Retinal pigment epithelial cell (primary cell): ENCODE measurements around the gene CHD5.

Source experiments
- DNase-seq: peaks from one replicate; pipeline ENCODE4 v3.0.0-alpha.2; 2010; ENCODE audit warnings: low read depth
- H3K4me3 ChIP-seq: 2 replicates; pipeline ENCODE4 v1.5.1; 2011; ENCODE audit warnings: mild to moderate bottlenecking, low read length, control low read depth, moderate library complexity
- TF ChIP-seq, protein P1 (sequence below): conservative IDR thresholded peaks from 2 replicates; pipeline ENCODE4 v1.5.1; 2011; ENCODE audit warnings: low read depth, low read length, control low read depth, inconsistent platforms

The CHD5 gene

GRCh38 chr1:6162773-6163172 lies 17.3 kb downstream of the CHD5 start:
- TF ChIP-seq, protein P1, sequence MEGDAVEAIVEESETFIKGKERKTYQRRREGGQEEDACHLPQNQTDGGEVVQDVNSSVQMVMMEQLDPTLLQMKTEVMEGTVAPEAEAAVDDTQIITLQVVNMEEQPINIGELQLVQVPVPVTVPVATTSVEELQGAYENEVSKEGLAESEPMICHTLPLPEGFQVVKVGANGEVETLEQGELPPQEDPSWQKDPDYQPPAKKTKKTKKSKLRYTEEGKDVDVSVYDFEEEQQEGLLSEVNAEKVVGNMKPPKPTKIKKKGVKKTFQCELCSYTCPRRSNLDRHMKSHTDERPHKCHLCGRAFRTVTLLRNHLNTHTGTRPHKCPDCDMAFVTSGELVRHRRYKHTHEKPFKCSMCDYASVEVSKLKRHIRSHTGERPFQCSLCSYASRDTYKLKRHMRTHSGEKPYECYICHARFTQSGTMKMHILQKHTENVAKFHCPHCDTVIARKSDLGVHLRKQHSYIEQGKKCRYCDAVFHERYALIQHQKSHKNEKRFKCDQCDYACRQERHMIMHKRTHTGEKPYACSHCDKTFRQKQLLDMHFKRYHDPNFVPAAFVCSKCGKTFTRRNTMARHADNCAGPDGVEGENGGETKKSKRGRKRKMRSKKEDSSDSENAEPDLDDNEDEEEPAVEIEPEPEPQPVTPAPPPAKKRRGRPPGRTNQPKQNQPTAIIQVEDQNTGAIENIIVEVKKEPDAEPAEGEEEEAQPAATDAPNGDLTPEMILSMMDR = no peak

GRCh38 chr1:6162341-6162740 lies 17.8 kb downstream of the CHD5 start:
- TF ChIP-seq, protein P1 = no peak

More at GRCh38 chr1:6162773-6163172, 17.3 kb downstream of the CHD5 start:
- no peak for DNase-seq
- H3K4me3 ChIP-seq = no peak overlapping the region

GRCh38 chr1:6158181-6158580 lies 21.9 kb downstream of the CHD5 start:
- TF ChIP-seq, protein P1 = no peak
- no peak for DNase-seq
- no peak overlapping the region for H3K4me3 ChIP-seq

More at GRCh38 chr1:6162341-6162740, 17.8 kb downstream of the CHD5 start:
- no peak for DNase-seq
- no peak overlapping the region for H3K4me3 ChIP-seq

DNA sequence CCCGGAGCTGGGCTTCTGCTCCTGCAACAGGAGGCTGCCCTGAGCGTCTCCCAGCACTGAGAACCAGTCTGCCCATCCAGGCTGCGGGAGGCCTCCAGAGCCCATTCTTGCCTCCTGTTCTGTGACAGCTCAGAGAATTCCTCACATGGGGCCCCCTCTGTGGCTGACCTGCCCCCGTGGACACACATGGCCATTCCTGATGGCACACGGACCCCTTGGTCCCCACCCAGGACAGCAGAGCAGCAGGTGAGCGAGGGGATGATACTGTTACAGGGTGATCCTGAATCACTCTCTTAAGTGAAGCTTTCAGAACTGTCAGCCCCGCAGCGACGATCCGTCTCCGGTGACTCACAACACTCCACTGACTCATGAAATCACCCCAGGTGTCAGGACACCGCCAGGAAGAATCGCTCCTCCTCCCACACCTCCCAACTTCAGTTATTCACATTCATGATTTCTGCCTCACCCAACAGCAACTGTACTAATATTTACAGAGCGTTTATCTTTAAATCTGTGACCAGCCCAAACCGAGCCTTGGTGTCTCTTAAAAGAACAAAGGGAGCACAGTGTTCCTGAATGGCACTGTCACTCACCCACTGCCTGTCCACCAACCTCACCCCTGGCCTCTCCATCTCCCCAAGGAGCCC lies 22.5 kb downstream of the CHD5 start:
- TF ChIP-seq, protein P1 = no peak
- no peak for DNase-seq
- H3K4me3 ChIP-seq = no peak overlapping the region

GRCh38 chr1:6157132-6157527 lies 23.0 kb downstream of the CHD5 start:
- DNase-seq = no peak
- H3K4me3 ChIP-seq = no peak overlapping the region
- TF ChIP-seq, protein P1 = no peak

DNA sequence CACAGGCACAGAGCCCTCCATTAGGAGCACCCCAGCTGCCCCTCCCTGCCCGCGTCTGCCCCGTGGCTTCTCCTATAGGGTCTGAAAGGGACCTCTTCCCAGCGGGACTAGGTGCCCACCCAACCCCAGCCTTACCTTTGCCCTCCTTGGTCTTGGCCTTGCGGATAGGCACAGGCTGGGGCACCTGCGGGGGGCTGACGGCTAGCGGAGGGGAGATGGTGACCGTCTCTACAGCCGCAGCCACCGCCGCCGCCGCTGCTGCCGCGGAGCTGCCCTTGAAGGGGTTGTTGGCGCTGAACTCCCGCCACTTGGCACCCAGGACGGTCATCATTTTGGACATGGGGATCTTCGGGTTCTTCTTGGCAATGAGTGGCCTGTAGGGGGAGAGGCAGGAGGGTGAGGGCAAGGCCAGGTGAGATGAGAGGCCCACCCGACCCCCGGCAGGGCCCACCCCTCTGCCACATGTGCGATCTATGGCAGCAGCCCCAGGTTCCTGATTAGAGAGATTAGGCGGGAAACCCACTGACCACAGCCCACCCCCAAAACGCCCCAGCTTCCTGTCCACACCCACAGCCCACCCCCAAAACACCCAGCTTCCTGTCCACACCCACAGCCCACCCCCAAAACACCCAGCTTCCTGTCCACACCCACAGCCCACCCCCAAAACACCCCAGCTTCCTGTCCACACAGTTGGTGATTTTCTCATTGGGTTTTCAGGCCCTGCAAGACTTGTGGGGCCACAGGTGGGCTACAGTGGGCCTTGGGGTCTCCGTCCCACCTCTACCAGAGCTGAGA lies 25.4 kb downstream of the CHD5 start:
- TF ChIP-seq, protein P1 = no peak
- no peak for DNase-seq

DNA sequence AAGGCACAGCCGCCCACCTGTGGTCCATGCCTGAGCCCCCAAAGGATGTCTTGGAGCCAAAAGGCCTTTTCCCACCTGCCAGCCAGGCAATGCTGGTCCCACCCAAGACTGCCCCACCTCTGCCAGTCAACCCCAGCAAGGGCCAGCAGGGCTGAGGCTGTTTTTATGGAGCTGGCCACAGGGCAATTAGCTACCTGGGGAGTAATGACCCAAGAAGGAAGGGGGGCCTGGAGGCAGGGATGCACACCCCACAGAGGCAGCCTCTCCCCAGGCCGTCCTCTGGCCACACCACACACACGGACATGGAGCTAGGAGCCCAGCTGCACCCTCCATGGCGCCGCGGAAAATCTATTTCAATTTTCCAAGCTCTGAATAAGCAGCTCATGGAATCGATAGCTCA lies 27.2 kb downstream of the CHD5 start:
- TF ChIP-seq, protein P1 = no peak
- H3K4me3 ChIP-seq = no peak overlapping the region
- no peak for DNase-seq

More for the DNA sequence above, 25.4 kb downstream of the CHD5 start:
- no peak overlapping the region for H3K4me3 ChIP-seq
